H1 (cell line): ENCODE results near the gene CRB2. TPM values are rescaled to one million over a fixed set of nuclear protein-coding genes. Genes with fewer than 3 reads are reported as not detected.

Source experiments
- CTCF ChIA-PET: fragments of 300-600 bp; sonication (Branson Sonifier 250); formaldehyde crosslinking; loops from one replicate; lab custom pipeline; 2021; ENCODE audit not compliant: partially characterized antibody; lab: Charles Lee
- POLR2A ChIA-PET: fragments of 300-600 bp; sonication (Branson Sonifier 250); formaldehyde crosslinking; loops from one replicate; lab custom pipeline; 2021; ENCODE audit warnings: inconsistent platforms; ENCODE audit not compliant: partially characterized antibody; lab: Charles Lee
- DNase-seq, 2 experiments: peaks; one replicate each; pipeline versions ENCODE4 v3.0.0 to v3.0.0-alpha.2; 2010 to 2022; ENCODE audit warnings: low spot score in 2 of 2, low read depth in 1 of 2, mixed read lengths in 1 of 2
- FAIRE-seq: peaks from 2 replicates; lab custom pipeline; 2011; peaks lifted over from hg19 to GRCh38; lab: Jason Lieb, UNC
- H2AFZ ChIP-seq: 2 replicates; pipeline ENCODE4 v1.8.1; 2012; ENCODE audit warnings: low read length, inconsistent platforms
- H2AK5ac ChIP-seq: 2 replicates; pipeline ENCODE4 v1.6.1; 2013; ENCODE audit warnings: low read depth, low read length
- H2BK120ac ChIP-seq: replicated peaks from 2 replicates; pipeline ENCODE3; 2013; ENCODE audit warnings: low read depth, low read length, inconsistent platforms
- H2BK12ac ChIP-seq: 2 replicates; pipeline ENCODE4 v1.6.1; 2013; ENCODE audit warnings: low read depth, low read length
- H2BK15ac ChIP-seq: 2 replicates; pipeline ENCODE4 v1.6.1; 2013; ENCODE audit warnings: low read length
- H2BK20ac ChIP-seq: 2 replicates; pipeline ENCODE4 v1.6.1; 2013; ENCODE audit warnings: low read length
- H2BK5ac ChIP-seq: 2 replicates; pipeline ENCODE4 v1.6.1; 2013; ENCODE audit warnings: low read depth, low read length
- H3K14ac ChIP-seq: 2 replicates; pipeline ENCODE4 v1.6.1; 2013; ENCODE audit warnings: inconsistent platforms; ENCODE audit not compliant: insufficient read length
- H3K18ac ChIP-seq: 2 replicates; pipeline ENCODE4 v1.6.1; 2013; ENCODE audit warnings: low read length; ENCODE audit errors: extremely low read depth
- H3K23ac ChIP-seq: 2 replicates; pipeline ENCODE4 v1.6.1; 2013; ENCODE audit warnings: inconsistent platforms; ENCODE audit not compliant: insufficient read length
- H3K23me2 ChIP-seq: 2 replicates; pipeline ENCODE4 v1.6.1; 2013; ENCODE audit warnings: low read depth, low read length
- H3K27ac ChIP-seq: 2 replicates; pipeline ENCODE4 v1.6.1; 2011; ENCODE audit warnings: low read depth, low read length, inconsistent platforms
- H3K27me3 ChIP-seq, 4 experiments: replicated peaks in 1 of 4; 1 replicate in 1 of 4; 2 replicates in 3 of 4; pipeline versions ENCODE4 v1.6.1 to v1.8.1; 2011 to 2013; ENCODE audit warnings: low read length in 3 of 4, mild to moderate bottlenecking in 3 of 4, inconsistent platforms in 2 of 4, mixed read lengths in 2 of 4, moderate library complexity in 1 of 4; ENCODE audit not compliant: control insufficient read depth in 3 of 4, insufficient read depth in 3 of 4; ENCODE audit errors: extremely low read depth in 1 of 4
- H3K36me3 ChIP-seq, 4 experiments: 2 replicates each; pipeline versions ENCODE4 v1.6.1 to v1.8.1; 2011 to 2013; ENCODE audit warnings: mild to moderate bottlenecking in 4 of 4, low read length in 3 of 4, moderate library complexity in 2 of 4, control low read depth in 1 of 4, inconsistent platforms in 1 of 4; ENCODE audit not compliant: insufficient read depth in 4 of 4, control insufficient read depth in 2 of 4
- H3K4ac ChIP-seq: replicated peaks from 2 replicates; pipeline ENCODE3; 2013; ENCODE audit warnings: low read length, low read depth, mixed read lengths, inconsistent platforms; ENCODE audit not compliant: insufficient read length
- H3K4me1 ChIP-seq, 4 experiments: replicated peaks in 1 of 4; 1 replicate in 1 of 4; 2 replicates in 3 of 4; pipeline versions ENCODE4 v1.6.1 to v1.8.1; 2011 to 2013; ENCODE audit warnings: low read length in 3 of 4, inconsistent platforms in 2 of 4, mixed read lengths in 1 of 4; ENCODE audit not compliant: insufficient read depth in 4 of 4, control insufficient read depth in 3 of 4
- H3K4me2 ChIP-seq, 2 experiments: 2 replicates each; pipeline versions ENCODE4 v1.6.1 to v1.8.1; 2011 to 2013; ENCODE audit warnings: low read depth in 2 of 2, low read length in 2 of 2, control low read depth in 1 of 2, inconsistent platforms in 1 of 2, mild to moderate bottlenecking in 1 of 2; ENCODE audit not compliant: insufficient read depth in 1 of 2
- H3K4me3 ChIP-seq, 4 experiments: fragments of 200-600, 300-600 bp in 1 of 4; sonication (generic), shearing (Covaris generic), sonication (Bioruptor Twin) in 1 of 4; 2 replicates each; pipeline versions ENCODE4 v1.5.1 to v1.8.1; 2011 to 2016; ENCODE audit warnings: low read length in 4 of 4, low read depth in 3 of 4, control low read depth in 2 of 4, inconsistent platforms in 2 of 4, mild to moderate bottlenecking in 2 of 4, mixed read lengths in 1 of 4, moderate library complexity in 1 of 4; ENCODE audit not compliant: insufficient read depth in 2 of 4; ENCODE audit errors: extremely low read depth in 1 of 4
- H3K56ac ChIP-seq: replicated peaks from 2 replicates; pipeline ENCODE3; 2013; ENCODE audit warnings: low read depth, mild to moderate bottlenecking, mixed read lengths, low read length, inconsistent platforms; ENCODE audit not compliant: insufficient read length
- H3K79me1 ChIP-seq: 2 replicates; pipeline ENCODE4 v1.6.1; 2013; ENCODE audit warnings: low read depth, low read length, control low read depth
- H3K79me2 ChIP-seq, 2 experiments: 2 replicates each; pipeline versions ENCODE4 v1.6.1 to v1.8.1; 2012 to 2013; ENCODE audit warnings: low read length in 2 of 2, mild to moderate bottlenecking in 2 of 2, inconsistent platforms in 1 of 2; ENCODE audit not compliant: insufficient read depth in 2 of 2, control insufficient read depth in 1 of 2
- H3K9ac ChIP-seq, 4 experiments: replicated peaks in 1 of 4; 1 replicate in 1 of 4; 2 replicates in 3 of 4; pipeline versions ENCODE4 v1.6.1 to v1.8.1; 2011 to 2013; ENCODE audit warnings: low read depth in 3 of 4, low read length in 3 of 4, control low read depth in 2 of 4, mild to moderate bottlenecking in 2 of 4, moderate library complexity in 2 of 4, inconsistent platforms in 1 of 4; ENCODE audit errors: extremely low read depth in 1 of 4
- H3K9me3 ChIP-seq, 2 experiments: 2 replicates each; pipeline versions ENCODE4 v1.6.1 to v1.8.1; 2012 to 2013; ENCODE audit warnings: mild to moderate bottlenecking in 2 of 2, moderate library complexity in 2 of 2, control low read depth in 1 of 2, inconsistent platforms in 1 of 2, low read depth in 1 of 2, low read length in 1 of 2, mixed read lengths in 1 of 2; ENCODE audit not compliant: insufficient read depth in 2 of 2
- H4K20me1 ChIP-seq, 2 experiments: replicated peaks in 1 of 2; 2 replicates each; pipeline versions ENCODE3 to v1.8.1; 2011 to 2013; ENCODE audit warnings: inconsistent platforms in 2 of 2, low read length in 2 of 2, mild to moderate bottlenecking in 1 of 2; ENCODE audit not compliant: insufficient read depth in 2 of 2, control insufficient read depth in 1 of 2
- H4K5ac ChIP-seq: 2 replicates; pipeline ENCODE4 v1.6.1; 2013; ENCODE audit warnings: low read length, low read depth, mixed read lengths, inconsistent platforms; ENCODE audit not compliant: insufficient read length
- H4K8ac ChIP-seq: 2 replicates; pipeline ENCODE4 v1.8.0; 2013; ENCODE audit warnings: mild to moderate bottlenecking, moderate library complexity, low read length, inconsistent platforms; ENCODE audit not compliant: insufficient read depth; ENCODE audit errors: extremely low read depth
- H4K91ac ChIP-seq: replicated peaks from 2 replicates; pipeline ENCODE3; 2013; ENCODE audit warnings: low read length, mixed read lengths, inconsistent platforms; ENCODE audit not compliant: insufficient read length
- ASH2L ChIP-seq: fragments of 200-600, 300-600 bp; sonication (generic); IDR thresholded peaks from one replicate; pipeline ENCODE4 v1.7.1; 2017; ENCODE audit warnings: low read length
- BRCA1 ChIP-seq: IDR thresholded peaks from 2 replicates; pipeline ENCODE4 v1.6.1; 2012; ENCODE audit warnings: low read depth, low read length, improper control_type of control experiment
- CHD1 ChIP-seq: IDR thresholded peaks from 2 replicates; pipeline ENCODE4 v1.6.1; 2012; ENCODE audit warnings: low read depth, low read length, improper control_type of control experiment
- CTBP2 ChIP-seq: IDR thresholded peaks from 2 replicates; pipeline ENCODE4 v1.7.0; 2011; ENCODE audit warnings: borderline replicate concordance, mild to moderate bottlenecking, moderate library complexity, mixed read lengths, low read length; ENCODE audit not compliant: insufficient read depth, insufficient read length
- EGR1 ChIP-seq: IDR thresholded peaks from 2 replicates; pipeline ENCODE4 v1.6.1; 2011; ENCODE audit warnings: low read depth, low read length, borderline replicate concordance
- EP300 ChIP-seq, 2 experiments: IDR thresholded peaks; 1 replicate in 1 of 2; 2 replicates in 1 of 2; pipeline ENCODE4 v1.6.1; 2011 to 2012; ENCODE audit warnings: low read depth in 2 of 2, low read length in 2 of 2, mild to moderate bottlenecking in 2 of 2, borderline replicate concordance in 1 of 2, inconsistent platforms in 1 of 2, moderate library complexity in 1 of 2
- EZH2 ChIP-seq: fragments of 200-600 bp; sonication (generic); IDR thresholded peaks from 2 replicates; pipeline ENCODE4 v1.7.1; 2012; ENCODE audit warnings: low read depth, mild to moderate bottlenecking, moderate library complexity, low read length, inconsistent platforms; ENCODE audit not compliant: severe bottlenecking
- JUND ChIP-seq: IDR thresholded peaks from 2 replicates; pipeline ENCODE4 v1.6.1; 2011; ENCODE audit warnings: mild to moderate bottlenecking, improper control_type of control experiment, low read length
- MAFK ChIP-seq: IDR thresholded peaks from 2 replicates; pipeline ENCODE4 v1.6.1; 2012; ENCODE audit warnings: low read depth, mild to moderate bottlenecking, improper control_type of control experiment, low read length
- POU5F1 ChIP-seq: IDR thresholded peaks from 2 replicates; pipeline ENCODE4 v1.6.1; 2011; ENCODE audit warnings: low read depth, mild to moderate bottlenecking, low read length, moderate library complexity
- RFX5 ChIP-seq: IDR thresholded peaks from 2 replicates; pipeline ENCODE4 v1.6.1; 2011; ENCODE audit warnings: low read depth, low read length, improper control_type of control experiment, borderline replicate concordance
- SIN3A ChIP-seq, 2 experiments: IDR thresholded peaks in 1 of 2; conservative IDR thresholded peaks in 1 of 2; 2 replicates each; pipeline ENCODE4 v1.6.1; 2011 to 2012; ENCODE audit warnings: low read length in 2 of 2, improper control_type of control experiment in 1 of 2, low read depth in 1 of 2, mild to moderate bottlenecking in 1 of 2
- SP1 ChIP-seq: IDR thresholded peaks from 2 replicates; pipeline ENCODE4 v1.6.1; 2011; ENCODE audit warnings: low read depth, low read length
- SP4 ChIP-seq: IDR thresholded peaks from 2 replicates; pipeline ENCODE4 v1.6.1; 2012; ENCODE audit warnings: low read length, inconsistent platforms
- TCF12 ChIP-seq: IDR thresholded peaks from 2 replicates; pipeline ENCODE4 v1.6.1; 2011; ENCODE audit warnings: low read depth, mild to moderate bottlenecking, low read length
- WGBS, 2 experiments: shearing (Covaris generic) in 1 of 2; methylation state at CpG; one replicate each; pipeline versions ENCODE4 v1.1.6 to v1.1.7; 2013 to 2015; ENCODE audit warnings: low lambda C conversion rate in 2 of 2, mixed read lengths in 2 of 2, inconsistent platforms in 1 of 2, low coverage in 1 of 2, missing lambda C conversion rate in 1 of 2; ENCODE audit not compliant: insufficient replicate concordance in 2 of 2, insufficient coverage in 1 of 2, insufficient read length in 1 of 2; ENCODE audit errors: extremely low coverage in 1 of 2, missing lambda C conversion rate in 1 of 2; 5-methylcytosine and 5-hydroxymethylcytosine counted together
- polyA plus RNA-seq, 7 experiments: library from polyadenylated mRNA; depleted of rRNA in 3 of 7; stranded (reverse) in 5 of 7; unstranded in 2 of 7; fragments of >200 nt in 5 of 7; fragments of 200-250 nt in 2 of 7; gene quantifications; 1 replicate in 5 of 7; 2 replicates in 1 of 7; 4 replicates in 1 of 7; pipeline versions ENCODE4 v1.2.1 to v1.2.3, GENCODE V29; 2011 to 2013; ENCODE audit warnings: missing spikeins in 2 of 7, mixed read lengths in 2 of 7
- total RNA-seq: library from RNA; stranded (reverse); fragmentation: NEBNext Ultra II Directional; extraction: Animal tissue kit (Norgen Biotek cat#: 25700); gene quantifications from 2 replicates; pipeline ENCODE4 v1.2.1, GENCODE V29; 2021

Gene CRB2
- total and polyA plus RNA-seq, 2 of the 8 experiments (the other 6 are each of a cell fraction or from before 2014, with no cell fraction given) = 4.0 to 8.4 TPM

- ChIA-PET POLR2A (interaction anchor here (1.6 kb wide), 1 partner anchor 10 kb away, joined by 3 read pairs; no protein-coding TSS in a partner anchor), CTCF (interaction anchor here (1.0 to 2.5 kb wide), 3 partner anchors 19 to 121 kb away, joined by 3 to 10 read pairs (median 4); no protein-coding TSS in a partner anchor)
- no peak for FAIRE-seq
- no peak for TF ChIP-seq CTBP2
- no peak for TF ChIP-seq BRCA1
- TF ChIP-seq EGR1 = no peak
- no peak for TF ChIP-seq SP1
- no peak for TF ChIP-seq EP300 (IDR thresholded peaks at IDR 0.05; ENCODE audit: borderline replicate concordance in 1 of 2, low read depth in 2 of 2, low read length in 2 of 2)
- no peak for TF ChIP-seq MAFK
- no peak for TF ChIP-seq JUND
- TF ChIP-seq SIN3A (conservative IDR thresholded peaks at IDR 0.05 in 1 of 2, IDR thresholded peaks at IDR 0.05 in 1 of 2; ENCODE audit: low read depth in 1 of 2, low read length in 2 of 2) = no peak
- no peak for TF ChIP-seq ASH2L
- no peak for TF ChIP-seq TCF12
- no peak for TF ChIP-seq EZH2
- no peak for TF ChIP-seq SP4
- no peak for TF ChIP-seq CHD1
- no peak for TF ChIP-seq RFX5
- TF ChIP-seq POU5F1 = no peak
These were observed 65.2 kb downstream of the CRB2 start for GRCh38 chr9:123421186-123421585.

More at GRCh38 chr9:123421186-123421585, 65.2 kb downstream of the CRB2 start:
- no peak overlapping the region for H3K4me3 ChIP-seq
- no peak overlapping the region for H3K56ac ChIP-seq
- H3K4me1 ChIP-seq = peaks cover 5 to 14% (median 11%) of the 10 kb centered on the region in 4 experiments
- no peaks in the 10 kb centered on the region for H4K20me1 ChIP-seq
- no peak overlapping the region for H2BK5ac ChIP-seq
- H3K79me2 ChIP-seq = no peaks in the 10 kb centered on the region
- H2BK20ac ChIP-seq = no peak overlapping the region
- H2BK120ac ChIP-seq = no peak overlapping the region
- no peak overlapping the region for H2BK15ac ChIP-seq
- no peaks in the 10 kb centered on the region for H3K23me2 ChIP-seq
- no peak overlapping the region for H2AK5ac ChIP-seq
- H3K14ac ChIP-seq = no peak overlapping the region
- no peak overlapping the region for H2AFZ ChIP-seq
- no peaks in the 10 kb centered on the region for H3K9me3 ChIP-seq
- no peaks in the 10 kb centered on the region for H3K79me1 ChIP-seq
- H3K9ac ChIP-seq = no peak overlapping the region
- no peak overlapping the region for H3K4me2 ChIP-seq
- H4K8ac ChIP-seq = no peak overlapping the region
- no peaks in the 10 kb centered on the region for H3K27me3 ChIP-seq
- no peak overlapping the region for H3K18ac ChIP-seq
- H2BK12ac ChIP-seq = no peak overlapping the region
- 90% methylated on average over 13 of the region's 13 CpGs; no CpG with 5 or more reads in 1 of the 2 experiments for WGBS, 2 experiments
- no peak overlapping the region for H4K91ac ChIP-seq
- H3K23ac ChIP-seq = no peak overlapping the region
- H3K36me3 ChIP-seq = no peaks in the 10 kb centered on the region
- DNase-seq = no peak
- no peak overlapping the region for H3K27ac ChIP-seq
- no peak overlapping the region for H4K5ac ChIP-seq
- no peak overlapping the region for H3K4ac ChIP-seq
